ENCODE measurements around the gene VPS35L. TPM values are rescaled to one million over a fixed set of nuclear protein-coding genes. Genes with fewer than 3 reads are reported as not detected.
"Not testable (repeated sequence)": the region's sequence is repeated elsewhere in the genome, so short reads cannot be mapped to it uniquely, and the experiment has no call there.

VPS35L gene
- total RNA-seq, 2 experiments from 2014 or later = 29.0 to 31.0 TPM

DNA sequence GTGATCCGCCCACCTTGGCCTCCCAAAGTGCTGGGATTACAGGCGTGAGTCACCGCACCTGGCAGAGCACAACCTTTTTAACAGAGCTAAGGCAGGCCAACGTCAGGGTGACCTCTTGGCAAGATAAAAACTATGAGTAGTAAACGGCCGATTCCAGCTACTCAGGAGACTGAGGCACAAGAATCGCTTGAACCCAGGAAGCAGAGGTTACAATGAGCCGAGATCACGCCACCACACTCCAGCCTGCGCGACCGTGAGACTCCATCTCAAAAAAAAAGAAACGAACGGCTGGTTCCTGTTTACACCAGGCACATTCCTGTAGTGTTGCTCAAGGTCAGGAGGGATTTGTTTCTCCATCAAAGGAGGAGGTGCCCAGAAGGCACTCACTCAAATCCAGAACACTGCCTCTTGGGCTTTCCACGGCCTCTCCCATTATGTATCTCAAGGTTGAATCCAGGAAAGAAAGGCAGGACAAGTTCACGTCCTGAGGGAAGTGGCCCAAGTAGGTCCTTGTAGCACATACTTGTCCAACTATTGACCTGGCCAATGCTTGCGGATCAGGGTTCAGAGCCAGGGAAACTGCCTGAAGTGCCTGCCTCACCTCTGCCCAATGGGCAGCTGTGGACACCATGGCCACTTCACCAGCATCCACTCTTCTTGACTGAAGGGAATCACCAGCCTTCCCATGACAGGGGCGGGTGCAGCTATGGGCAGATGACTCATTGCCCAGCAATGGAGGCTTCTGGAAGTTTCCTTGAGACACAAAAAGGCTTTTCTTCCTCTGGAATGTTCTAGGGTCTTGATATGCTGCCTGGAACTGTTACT is 149.0 kb downstream of the VPS35L start:
- POLR2A ChIA-PET = no interaction called here
- CTCF ChIA-PET = interaction anchor here (1.7 kb wide), 1 partner anchor 8 kb away, joined by 5 read pairs; no protein-coding TSS in a partner anchor

GRCh38 chr16:19705146-19705501 is 149.6 kb downstream of the VPS35L start:
- ChIA-PET POLR2A (no interaction called here), CTCF (interaction anchor here (1.7 kb wide), 1 partner anchor 8 kb away, joined by 5 read pairs; no protein-coding TSS in a partner anchor)

DNA sequence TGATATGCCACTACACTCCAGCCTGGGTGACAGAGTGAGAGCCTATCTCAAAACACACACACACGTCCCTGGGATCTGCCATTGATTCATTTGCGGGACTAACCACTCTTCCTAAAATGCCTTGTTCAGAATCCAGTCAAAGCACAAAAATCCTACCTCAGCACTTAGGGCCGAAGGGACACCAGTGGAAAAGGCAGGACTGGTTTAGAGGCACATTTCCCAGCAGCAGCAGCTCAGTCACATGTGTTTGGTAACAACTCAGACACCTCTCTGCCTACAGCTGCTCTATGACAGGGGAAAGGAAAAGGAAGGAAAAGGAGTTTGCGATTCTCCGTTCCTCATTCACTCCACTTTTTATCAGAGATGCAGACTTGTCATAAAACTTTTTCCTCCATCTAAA is 150.3 kb downstream of the VPS35L start:
- POLR2A ChIA-PET = interaction anchor here (1.0 kb wide), 1 partner anchor 11 kb away, joined by 4 read pairs; no protein-coding TSS in a partner anchor

DNA sequence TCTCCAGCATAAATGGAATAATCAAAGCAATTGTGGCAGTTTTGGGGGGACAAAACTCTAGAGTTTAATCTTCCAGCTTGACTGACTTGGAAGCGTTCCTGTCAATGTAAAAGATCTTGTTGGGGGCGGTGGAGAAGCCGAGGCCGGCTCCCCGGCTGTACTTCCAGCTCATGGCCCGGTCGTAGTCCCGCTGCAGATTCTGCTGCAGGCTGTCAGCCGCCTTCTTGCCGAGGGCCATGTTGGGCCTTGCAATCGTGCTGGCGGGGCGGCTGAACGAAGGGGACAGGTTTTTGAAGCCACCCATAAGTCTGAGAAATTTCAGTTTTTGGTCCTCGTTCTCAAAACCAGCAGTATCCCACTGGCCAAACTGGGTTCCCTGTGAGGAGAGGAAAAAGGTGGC is 151.3 kb downstream of the VPS35L start:
- POLR2A ChIA-PET = no interaction called here
- CTCF ChIA-PET = no interaction called here

More for the DNA sequence above, 150.3 kb downstream of the VPS35L start:
- CTCF ChIA-PET = no interaction called here

DNA sequence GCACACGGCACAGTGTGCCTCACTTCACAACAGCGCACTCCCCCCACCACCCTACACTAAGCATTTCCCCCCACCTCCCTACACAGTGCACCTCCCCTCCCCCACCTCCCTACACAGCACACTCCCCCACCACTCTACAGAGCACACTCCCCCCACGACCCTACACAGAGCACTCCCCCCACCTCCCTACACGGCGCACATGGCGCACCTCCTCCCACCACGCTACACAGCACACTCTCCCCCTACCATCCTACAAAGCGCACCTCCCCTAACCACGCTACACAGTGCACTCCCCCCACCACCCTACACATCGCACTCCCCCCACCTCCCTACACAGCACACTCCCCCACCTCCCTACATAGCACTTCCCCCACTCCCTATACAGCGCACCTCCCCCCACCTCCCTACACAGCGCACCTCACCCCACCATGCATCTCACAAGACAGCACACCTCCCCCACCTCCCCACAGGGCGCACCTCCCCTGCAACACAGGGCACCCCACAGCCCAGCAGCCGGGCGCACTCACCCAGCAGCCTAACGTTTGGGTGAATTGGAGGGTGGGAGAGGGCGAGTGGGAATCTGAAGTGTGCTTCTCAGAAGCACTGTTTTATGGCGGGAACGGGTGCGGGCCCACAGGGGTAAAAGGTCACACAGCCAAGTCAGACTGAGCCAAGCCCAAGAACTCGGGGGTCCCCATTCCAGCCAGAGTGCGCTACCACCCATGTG is 152.2 kb downstream of the VPS35L start:
- ChIA-PET POLR2A (no interaction called here), CTCF (no interaction called here)

GRCh38 chr16:19708296-19709205 is 153.0 kb downstream of the VPS35L start:
- POLR2A ChIA-PET = no interaction called here
- CTCF ChIA-PET = no interaction called here

DNA sequence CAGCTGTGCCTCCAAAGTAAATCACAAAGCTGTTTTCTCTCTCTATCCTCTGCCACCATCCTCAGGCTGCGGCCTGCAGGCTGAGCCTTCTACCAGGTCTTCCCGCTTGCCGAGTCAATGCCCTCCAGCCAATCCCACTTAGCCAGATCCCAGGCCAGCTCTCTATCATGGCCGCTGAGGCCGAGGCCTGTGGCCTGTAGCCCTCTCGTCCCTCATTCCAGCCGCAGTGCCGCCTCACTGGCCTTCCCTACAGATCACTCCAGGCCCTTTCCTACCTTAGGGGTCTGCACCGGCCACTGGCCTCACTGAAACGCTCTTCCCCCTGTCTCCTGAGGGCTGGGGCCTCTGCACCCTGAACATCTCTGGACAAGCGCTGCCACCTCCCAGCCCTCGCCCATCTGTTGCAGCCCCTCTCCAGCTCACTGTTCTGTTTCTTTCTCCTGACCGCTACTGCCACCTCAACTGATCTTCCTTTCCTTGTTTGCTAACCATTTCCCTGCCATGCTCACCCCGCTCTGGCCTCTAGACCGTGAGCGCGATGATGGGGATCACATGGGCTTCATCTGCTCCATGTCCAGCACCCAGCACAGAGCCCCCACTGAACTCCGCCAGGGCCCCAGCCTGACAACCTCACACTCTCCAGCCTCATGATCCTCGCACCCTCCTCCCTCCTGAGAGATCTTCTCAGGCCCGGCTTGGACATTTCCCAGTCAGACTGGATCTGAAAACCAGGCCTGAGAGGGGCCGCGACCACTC is 154.1 kb downstream of the VPS35L start:
- ChIA-PET POLR2A (no interaction called here), CTCF (no interaction called here)

- ChIA-PET POLR2A (no interaction called here), CTCF (no interaction called here)
Observed at GRCh38 chr16:19710191-19710908, 154.8 kb downstream of the VPS35L start.

DNA sequence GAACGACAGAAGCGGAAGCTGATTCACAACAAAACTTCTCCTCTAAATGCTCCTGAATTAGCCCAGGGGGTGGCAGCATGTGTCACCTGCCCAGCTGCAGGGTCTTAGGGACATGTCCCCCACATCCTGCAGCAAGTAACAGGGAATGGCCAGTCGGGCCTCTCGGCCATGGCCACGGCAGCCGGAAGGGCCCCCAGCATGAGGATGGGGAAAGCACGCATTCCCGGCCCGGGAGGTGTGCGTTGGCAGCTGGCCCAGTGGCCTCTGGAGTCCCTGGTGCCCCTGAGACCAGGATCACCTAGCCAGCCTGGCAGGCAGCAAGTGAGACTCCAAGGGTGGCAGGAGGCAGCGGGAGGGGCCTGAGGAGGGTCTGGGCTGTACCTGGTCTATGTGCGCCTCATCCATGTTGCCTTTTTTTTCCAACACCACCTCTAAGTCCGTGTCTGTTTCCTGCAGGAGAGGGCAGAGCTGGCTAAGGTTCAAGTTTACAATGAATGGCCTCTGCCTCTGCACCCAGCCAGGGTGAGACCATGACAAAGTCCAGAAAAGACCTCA is 155.6 kb downstream of the VPS35L start:
- CTCF ChIA-PET = no interaction called here
- POLR2A ChIA-PET = no interaction called here

- CTCF ChIA-PET = no interaction called here
Observed at GRCh38 chr16:19711643-19712042, 156.1 kb downstream of the VPS35L start.

GRCh38 chr16:19712418-19713058 is 157.0 kb downstream of the VPS35L start:
- CTCF ChIA-PET = interaction anchor here (1.9 kb wide), 1 partner anchor 8 kb away, joined by 5 read pairs; no protein-coding TSS in a partner anchor
- POLR2A ChIA-PET = no interaction called here

More at GRCh38 chr16:19711643-19712042, 156.1 kb downstream of the VPS35L start:
- POLR2A ChIA-PET = no interaction called here

GRCh38 chr16:19713697-19714096 is 158.2 kb downstream of the VPS35L start:
- CTCF ChIA-PET = interaction anchor here (1.9 kb wide), 1 partner anchor 10 kb away, joined by 5 read pairs; no protein-coding TSS in a partner anchor

GRCh38 chr16:19715566-19715965 is 160.1 kb downstream of the VPS35L start:
- CTCF ChIA-PET = no interaction called here
- POLR2A ChIA-PET = no interaction called here

More at GRCh38 chr16:19713697-19714096, 158.2 kb downstream of the VPS35L start:
- POLR2A ChIA-PET = no interaction called here

GRCh38 chr16:19716183-19716582 is 160.7 kb downstream of the VPS35L start:
- CTCF ChIA-PET = no interaction called here
- POLR2A ChIA-PET = no interaction called here

GRCh38 chr16:19716728-19717127 is 161.2 kb downstream of the VPS35L start:
- POLR2A ChIA-PET = interaction anchor here (1.1 kb wide), 1 partner anchor 11 kb away, joined by 4 read pairs; no protein-coding TSS in a partner anchor
- CTCF ChIA-PET = not testable (repeated sequence)

DNA sequence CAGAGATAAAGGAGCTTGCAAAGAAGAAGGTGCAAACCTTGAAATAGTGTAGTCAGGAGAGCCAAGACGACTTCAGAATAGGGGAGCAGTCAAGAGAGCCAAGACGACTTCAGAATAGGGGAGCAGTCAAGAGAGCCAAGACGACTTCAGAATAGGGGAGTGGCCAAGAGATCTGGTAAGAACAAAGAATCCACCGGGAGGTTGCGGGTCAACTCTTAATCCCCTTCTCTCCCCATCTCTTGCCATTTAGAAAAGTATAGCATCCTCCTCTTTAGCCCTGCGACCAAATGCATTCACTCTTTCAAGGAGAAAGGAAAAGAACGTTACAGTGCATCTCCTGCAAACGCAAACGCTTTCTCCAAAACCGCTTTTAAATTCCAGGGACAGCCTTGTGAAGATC is 161.8 kb downstream of the VPS35L start:
- ChIA-PET POLR2A (interaction anchor here (1.1 kb wide), 1 partner anchor 11 kb away, joined by 4 read pairs; no protein-coding TSS in a partner anchor), CTCF (interaction anchor here (1.0 kb wide), 1 partner anchor 19 kb away, joined by 3 read pairs; no protein-coding TSS in a partner anchor)

Data from activated CD8-positive, alpha-beta memory T cell treated with anti-CD3 and anti-CD28 coated beads for 36 hours (primary cell).